NCI-H2171 (cell line): ENCODE results near the gene ZNF391.
A peak's percentile ranks its signal among the peaks of the same experiment; 100 is the strongest.
"Not testable (repeated sequence)": the region's sequence is repeated elsewhere in the genome, so short reads cannot be mapped to it uniquely, and the experiment has no call there.

ENCODE experiments used
- DNase-seq: peaks from one replicate; lab custom pipeline; 2025; lab: John Stamatoyannopoulos, UW

The ZNF391 gene

GRCh38 chr6:27388293-27389197 lies at the start of gene ZNF391:
Gene ZNF391, plus strand, starts transcription at chr6:27388759. Its CDS starts 11,612 bp downstream, at chr6:27400371.
- DNase-seq: peak; percentile 64

- no peak for DNase-seq
These were observed 35.7 kb upstream of the ZNF391 start for GRCh38 chr6:27352850-27353249.

GRCh38 chr6:27358786-27359185 lies 29.8 kb upstream of the ZNF391 start:
- DNase-seq: no peak

- DNase-seq: no peak
These were observed 29.3 kb upstream of the ZNF391 start for GRCh38 chr6:27359231-27359630.

GRCh38 chr6:27368202-27368601 lies 20.4 kb upstream of the ZNF391 start:
- DNase-seq: no peak

- no peak for DNase-seq
These were observed 18.2 kb upstream of the ZNF391 start for GRCh38 chr6:27370391-27370790.

GRCh38 chr6:27374824-27375612 lies 13.5 kb upstream of the ZNF391 start:
- peak; percentile 49 for DNase-seq

DNA sequence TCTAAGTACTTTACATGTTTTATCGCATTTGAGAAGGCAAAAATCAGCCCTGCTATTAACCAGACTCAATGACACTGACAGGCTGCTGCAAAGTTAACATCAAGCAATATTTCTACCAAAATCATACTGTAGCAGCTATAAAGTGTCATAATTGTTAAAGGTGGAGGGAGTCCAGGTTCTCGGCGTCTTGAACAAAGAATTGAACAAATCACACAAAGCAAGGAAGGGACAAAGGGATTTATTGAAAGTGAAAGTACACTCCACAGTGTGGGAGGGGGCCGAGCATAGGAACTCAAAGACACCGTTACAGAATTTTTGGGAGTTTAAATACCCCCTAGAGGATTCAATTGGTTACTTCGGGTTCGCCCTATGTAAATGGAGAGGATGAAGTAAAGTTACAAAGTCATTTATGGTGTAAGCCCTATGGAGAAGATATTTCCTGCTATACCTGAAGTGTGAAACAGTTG lies 12.9 kb upstream of the ZNF391 start:
- no peak for DNase-seq

GRCh38 chr6:27378406-27378805 lies 10.2 kb upstream of the ZNF391 start:
- DNase-seq: not testable (repeated sequence)

GRCh38 chr6:27381001-27381400 lies 7.6 kb upstream of the ZNF391 start:
- DNase-seq: not testable (repeated sequence)

DNA sequence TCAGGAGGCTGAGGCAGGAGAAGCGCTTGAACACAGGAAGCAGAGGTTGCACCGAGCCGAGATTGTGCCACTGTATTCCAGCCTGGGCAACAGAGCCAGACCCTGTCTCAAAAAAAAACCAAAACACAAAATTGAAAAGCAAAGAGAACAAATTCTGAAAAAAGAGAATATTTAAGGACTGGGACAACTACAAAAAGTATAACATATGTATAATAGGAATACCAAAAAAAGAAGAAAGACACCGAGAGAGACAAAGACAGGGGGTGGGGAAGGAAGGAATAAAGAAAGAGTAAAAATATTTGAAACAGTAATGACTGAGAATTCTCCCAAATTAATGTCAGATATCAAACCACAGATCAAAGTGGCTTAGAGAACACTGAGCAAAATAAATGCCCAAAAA lies 5.5 kb upstream of the ZNF391 start:
- DNase-seq: no peak

GRCh38 chr6:27383481-27383880 lies 5.1 kb upstream of the ZNF391 start:
- no peak for DNase-seq

DNA sequence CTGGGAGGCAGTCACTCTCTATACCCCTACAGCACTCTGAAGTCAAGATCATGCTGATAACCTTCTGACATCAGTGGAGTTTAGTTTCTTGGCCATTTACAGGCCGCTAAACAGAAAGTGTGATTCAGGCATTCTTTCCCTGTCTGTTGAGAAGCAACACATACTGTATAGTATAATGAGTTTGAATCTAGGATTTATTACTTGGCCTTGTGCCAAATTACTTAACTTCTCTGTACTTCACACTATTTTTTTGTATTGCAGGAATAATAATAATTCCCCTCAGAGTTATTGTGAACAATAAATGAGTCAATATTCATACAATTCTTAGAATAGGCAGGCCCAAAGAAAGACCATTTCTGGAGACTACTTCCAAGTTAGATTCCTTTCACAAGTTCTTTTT lies 4.1 kb downstream of the ZNF391 start:
- no peak for DNase-seq

- no peak for DNase-seq
These were observed 5.5 kb downstream of the ZNF391 start for GRCh38 chr6:27394073-27394472.

DNA sequence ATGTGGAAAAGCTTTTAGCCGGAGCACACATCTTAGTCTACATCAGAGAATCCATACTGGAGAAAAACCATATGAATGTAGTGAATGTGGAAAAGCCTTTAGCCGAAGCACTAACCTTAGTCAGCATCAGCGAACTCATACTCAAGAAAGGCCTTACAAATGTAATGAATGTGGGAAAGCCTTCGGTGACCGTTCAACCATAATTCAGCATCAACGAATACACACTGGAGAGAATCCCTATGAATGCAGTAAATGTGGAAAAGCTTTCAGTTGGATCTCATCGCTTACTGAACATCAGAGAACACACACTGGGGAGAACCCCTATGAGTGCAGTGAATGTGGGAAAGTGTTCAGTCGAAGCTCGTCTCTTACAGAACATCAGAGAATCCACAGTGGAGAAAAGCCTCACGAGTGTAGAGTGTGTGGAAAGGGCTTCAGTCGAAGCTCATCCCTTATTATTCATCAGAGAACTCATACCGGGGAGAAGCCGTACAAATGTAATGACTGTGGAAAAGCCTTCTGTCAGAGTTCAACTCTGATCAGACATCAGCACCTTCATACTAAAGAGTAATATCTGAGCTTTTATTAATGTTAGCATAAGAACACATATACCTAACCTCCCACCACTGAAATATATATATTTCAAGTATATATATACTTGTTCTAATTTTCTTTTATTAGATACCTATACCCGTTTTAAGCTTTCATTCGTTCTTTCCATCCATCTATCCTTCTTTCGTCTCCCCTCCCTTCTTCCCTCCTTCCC lies 12.5 kb downstream of the ZNF391 start:
- DNase-seq: no peak

DNA sequence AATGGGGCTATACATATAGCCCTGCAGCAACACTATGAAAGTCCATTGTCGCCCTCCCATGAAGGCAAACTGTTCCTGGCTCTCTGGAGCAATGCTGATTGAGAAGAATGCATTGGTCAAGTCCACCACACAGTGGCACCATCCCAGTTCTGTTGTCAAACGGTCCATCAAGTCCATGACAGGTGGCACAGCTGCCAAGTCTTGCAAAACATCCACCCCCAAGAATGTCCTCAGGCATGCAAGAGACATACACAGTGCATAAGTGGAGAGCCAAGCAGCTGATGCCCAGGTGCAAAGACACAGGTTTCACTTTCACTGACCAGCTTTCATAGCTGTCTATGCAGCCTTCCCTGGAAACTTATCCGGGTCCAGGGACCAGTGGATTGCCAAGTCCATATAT lies 17.5 kb downstream of the ZNF391 start:
- DNase-seq: no peak

- DNase-seq: no peak
These were observed 18.7 kb downstream of the ZNF391 start for GRCh38 chr6:27407153-27407814.

DNA sequence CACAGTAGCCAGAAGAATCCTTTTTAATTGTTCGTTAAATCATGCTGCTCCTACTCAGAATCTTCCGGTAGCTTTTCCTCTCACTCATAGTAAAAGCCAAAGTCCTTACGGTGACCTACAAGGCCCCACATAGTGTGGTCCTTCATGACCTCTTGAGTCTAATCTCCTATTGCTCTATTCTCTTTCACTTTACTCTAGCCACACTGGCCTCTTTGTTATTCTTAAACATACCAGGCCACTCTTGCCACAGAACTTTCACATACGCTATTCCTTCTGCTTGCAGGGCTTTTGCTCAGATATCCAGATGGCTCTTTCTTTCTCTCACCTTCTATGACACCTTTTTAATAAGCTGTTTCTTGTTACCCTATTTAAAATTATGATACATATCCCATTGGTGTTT lies 25.7 kb downstream of the ZNF391 start:
- no peak for DNase-seq

DNA sequence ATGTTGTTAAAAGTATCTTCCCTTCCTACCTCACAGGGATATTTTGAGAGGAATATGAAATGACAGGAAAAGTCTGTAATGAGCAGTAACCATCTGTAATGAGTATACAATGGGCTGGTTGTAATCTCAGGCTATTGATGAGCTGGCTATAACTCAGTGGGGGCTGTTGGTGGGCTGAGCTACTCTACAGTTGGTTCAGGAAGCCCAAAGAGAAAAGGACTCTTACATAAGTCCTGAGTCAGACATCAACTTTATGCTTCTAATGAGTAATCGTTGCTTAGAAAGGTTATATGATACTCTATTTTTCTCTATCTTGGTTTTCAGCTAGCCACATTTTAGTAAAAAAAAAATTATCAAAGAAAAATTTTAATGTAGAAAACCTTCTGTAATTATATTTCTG lies 26.4 kb downstream of the ZNF391 start:
- DNase-seq: no peak

DNA sequence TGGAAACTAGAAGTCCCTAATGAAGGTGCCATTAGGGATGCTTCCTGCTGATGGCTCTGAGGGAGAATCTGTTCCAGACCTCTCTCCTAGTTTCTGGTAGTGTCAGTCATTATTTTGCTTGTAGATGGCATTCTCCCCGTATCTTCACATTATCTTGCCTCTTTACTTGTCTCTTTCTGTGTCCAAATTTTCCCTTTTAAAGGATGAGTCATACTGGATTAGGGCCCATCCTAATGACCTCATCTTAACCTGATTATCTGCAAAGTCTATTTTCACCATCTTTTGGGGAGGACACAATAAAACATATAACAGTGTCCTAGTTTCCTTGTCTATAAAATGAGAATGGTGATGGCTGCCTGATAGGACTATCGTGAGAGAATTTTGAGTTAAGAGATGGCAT lies 27.3 kb downstream of the ZNF391 start:
- no peak for DNase-seq

- DNase-seq: no peak
These were observed 30.8 kb downstream of the ZNF391 start for GRCh38 chr6:27419363-27419762.
